GM19324 (cell line): Measurements from ENCODE around the gene KRT13.

Experiments used
- ATAC-seq: cut with Tn5 transposase; IDR thresholded peaks from one replicate; pipeline ENCODE4 v1.9.1; 2021; ENCODE audit warnings: mild to moderate bottlenecking, moderate library complexity; ENCODE audit not compliant: unreplicated experiment, low FRiP score

KRT13 gene

DNA sequence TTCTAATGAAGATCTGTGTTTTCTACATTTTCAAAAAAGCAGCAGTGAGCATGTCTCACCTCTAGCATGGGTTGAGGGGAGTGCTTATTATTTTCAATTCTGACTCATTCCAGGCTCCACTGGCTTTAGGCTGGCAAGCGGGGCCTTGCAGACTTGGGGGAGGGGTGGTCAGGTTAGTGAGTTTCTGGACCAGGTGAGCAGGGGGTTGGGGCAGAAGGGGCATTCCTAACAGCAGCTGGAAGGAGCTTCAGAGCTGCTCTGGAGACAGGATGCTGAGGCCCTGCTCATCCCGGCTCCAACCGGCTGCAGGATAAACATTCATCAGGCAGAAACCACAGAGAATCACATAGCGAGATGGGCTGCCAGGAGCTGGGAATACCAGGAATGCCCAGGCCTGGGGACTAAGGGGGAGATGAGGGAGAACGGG, 33.2 kb upstream of the KRT13 start:
- no peak for ATAC-seq

DNA sequence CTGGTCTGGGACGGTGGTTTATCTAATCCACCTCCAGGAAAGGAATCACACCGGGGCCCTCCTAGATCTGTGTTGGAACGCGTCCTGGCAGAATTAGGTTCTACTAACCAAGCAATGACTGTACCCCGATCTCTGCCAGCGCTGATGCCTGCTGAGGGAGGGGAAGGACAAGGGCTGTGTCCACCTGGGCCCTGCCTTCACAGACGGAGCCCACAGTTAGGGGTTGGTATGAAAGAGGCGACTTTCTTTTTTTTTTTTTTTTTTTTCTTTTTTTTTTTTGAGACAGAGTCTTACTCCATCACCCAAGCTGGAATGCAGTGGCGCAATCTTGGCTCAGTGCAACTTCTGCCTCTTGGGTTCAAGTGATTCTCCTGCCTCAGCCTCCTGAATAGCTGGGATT, 32.6 kb upstream of the KRT13 start:
- ATAC-seq = no peak

DNA sequence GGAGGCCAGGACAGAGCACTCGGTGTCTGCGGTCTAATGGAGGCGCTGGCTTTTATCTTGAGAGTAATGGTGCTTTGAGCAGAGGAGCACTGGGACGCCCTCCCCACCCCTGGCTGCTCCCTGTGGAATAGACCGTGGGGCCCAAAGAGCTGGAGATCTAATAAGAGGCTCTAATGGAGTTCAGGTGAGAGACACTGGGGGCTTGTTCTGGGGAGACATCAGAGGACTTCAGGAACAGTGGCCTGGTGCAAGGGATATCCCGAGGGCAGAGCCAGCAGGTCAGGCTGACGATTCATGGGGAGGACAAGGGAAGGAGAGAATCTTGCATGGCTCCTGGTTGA, 32.2 kb upstream of the KRT13 start:
- no peak for ATAC-seq

DNA sequence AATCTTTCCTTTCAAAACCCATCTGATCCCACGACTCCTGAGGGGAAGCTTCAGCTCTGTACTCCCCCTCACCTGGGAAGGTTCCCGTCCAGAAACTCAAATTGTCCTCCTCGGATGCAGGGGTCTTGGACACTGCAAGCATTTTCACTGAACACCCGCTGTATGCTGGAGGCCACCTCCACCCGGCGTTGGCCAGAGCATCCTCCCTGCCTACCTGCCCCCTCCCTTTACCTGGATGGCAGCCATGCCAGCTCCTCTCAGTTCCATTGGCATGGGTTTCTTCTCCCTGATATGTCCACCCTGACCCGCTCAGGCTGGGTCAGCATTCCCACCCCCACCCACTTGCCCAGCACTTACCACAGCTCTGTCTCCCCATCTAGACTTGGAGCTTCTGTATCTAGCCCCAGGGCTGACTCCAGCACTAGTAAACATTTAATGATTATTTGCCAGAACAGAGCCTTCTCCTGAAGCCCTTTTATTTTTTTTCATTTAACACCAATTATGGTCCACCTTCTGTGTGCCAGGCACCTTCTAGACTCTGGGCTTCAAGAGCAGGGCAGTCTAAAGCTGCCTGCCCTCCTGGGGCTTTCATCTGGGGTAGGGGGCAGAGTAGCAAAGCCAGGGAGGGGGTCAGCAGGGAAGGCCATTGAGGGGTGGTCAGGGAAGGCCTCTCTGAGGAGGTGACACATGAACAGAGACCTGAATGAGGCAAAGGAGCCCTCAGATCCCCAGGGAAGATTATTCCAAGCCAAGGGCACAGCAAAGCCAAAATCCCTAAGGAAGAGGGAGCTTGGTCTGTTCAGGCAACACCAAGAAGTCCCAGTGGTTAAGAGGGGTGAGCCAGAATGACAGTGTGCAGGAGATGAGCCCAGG, 31.6 kb upstream of the KRT13 start:
- ATAC-seq = no peak

DNA sequence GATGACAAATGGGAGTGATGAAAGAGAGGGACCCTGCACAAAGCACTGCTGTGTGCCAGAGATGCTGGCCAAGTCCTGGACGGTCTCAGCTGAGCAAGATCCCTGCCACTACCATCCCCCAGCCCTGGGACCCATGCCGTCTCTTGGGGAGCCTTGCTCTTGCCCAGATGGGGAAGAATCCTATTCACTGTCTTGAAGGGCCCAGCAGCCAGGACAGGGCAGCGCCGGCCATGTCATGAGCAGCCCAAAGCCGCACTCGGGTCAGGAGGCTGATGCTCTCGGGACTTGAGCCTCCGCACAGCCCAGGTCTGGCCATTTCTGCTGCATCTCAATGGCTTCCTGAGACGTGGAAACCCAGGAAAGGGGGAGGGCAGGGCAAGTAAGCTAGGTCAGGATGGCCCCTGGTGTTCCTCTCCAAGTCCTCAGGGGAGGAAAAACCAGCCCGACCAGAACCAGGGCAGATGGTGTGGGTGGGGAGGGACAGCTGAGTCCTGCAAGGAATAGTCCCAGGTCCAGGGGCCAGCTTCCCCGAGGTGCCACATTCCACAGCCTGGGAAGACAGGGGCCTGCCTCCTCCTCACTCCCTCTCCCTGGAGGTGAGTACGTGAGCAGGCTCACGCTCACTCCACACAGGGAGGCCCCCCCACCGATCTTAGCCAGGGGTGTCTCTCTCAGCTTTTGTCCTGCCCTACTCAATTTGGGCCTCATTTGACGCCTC, 30.5 kb upstream of the KRT13 start:
- ATAC-seq = no peak

DNA sequence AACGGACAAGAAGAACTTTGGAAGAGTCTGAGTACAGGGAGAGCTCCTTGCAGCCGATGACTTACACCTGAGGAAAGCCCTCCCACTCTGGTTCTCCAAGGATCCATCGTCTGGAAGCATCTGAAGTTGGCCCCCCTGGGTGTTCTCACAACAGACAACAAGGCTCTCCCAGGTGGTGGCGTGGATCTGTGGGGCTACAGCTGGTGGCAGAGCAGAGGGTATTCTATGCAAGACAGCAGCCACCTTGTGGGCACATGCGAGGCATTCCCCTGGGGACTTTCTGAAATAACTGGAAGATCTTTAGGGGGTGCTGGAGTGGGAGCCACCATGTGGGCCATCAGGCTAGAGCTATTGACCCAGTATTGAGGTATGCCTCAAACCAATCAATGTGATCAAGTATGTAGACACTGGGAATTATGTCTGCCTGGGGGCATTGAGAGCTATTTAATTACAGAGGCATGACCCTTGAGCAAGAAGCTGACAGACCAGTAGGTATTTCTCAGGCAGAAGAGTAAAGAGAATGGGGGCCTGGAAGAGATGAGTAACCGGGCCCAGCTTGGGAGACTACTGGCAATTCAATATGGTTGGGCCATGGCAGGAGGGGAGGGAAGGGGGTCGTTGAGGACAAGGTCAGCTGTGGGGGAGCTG, 29.6 kb upstream of the KRT13 start:
- no peak for ATAC-seq

DNA sequence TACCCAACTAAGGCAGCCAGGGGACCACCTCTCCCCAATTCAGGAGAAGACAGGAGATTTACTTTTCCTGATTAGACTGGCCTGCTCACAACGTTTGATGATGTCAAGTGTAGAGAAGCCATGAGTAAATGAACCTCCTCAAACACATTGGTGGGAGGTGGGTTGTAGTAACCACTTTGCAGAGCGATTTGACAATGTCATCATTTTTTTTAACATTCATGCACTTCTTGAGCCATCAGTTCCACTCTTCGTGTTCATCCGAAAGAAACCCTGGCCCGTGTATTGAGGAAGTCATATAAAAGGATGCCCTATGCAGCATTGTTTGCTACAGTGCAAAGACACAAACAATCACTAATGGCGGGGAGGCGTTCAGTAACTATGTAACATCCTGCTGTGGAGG, 28.2 kb upstream of the KRT13 start:
- no peak for ATAC-seq

DNA sequence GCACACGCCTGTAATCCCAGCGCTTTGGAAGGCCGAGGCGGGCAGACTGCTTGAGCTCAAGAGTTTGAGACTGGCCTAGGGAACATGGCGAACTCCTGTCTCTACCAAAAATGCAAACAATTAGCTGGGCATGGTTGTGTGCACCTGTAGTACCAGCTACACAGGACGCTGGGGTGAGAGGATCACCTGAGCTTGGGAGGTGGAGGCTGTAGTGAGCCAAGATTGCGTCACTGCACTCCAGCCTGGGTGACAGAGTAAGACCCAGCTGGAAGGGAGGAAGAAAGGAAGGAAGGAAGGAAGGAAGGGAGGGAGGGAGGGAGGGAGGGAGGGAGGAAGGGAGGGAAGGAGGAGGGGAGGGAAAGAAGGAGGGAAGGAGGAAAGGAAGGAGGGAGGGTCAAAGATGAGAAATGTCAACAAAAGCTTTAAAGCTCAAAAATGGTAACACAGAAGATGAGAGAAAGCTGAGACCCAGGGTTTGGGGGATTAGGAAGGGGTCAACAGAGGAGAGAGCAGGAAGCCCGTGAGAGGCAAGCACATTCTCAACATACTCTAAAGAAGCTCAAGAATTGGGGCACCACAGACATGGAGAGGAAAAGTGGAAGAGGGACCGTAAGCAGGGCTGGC, 27.6 kb upstream of the KRT13 start:
- no peak for ATAC-seq

DNA sequence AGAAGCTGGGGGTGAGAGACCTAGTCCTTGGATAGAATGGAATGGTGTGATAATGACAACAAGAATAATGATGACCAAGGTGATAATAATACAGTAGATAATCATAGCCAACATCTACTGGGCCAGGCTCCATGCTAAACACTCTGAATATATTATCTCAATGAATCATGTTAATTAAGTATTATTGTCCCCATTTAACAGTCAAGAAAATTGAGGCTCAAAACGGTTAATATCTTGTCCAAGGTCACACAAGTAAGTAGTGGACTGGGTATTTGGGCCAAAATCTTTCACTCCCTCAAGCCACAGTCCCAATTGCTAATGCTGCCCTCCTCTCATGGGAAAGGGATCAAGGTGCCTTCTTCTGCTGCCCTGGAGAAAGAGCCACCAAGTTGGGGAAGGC, 26.6 kb upstream of the KRT13 start:
- ATAC-seq = no peak

DNA sequence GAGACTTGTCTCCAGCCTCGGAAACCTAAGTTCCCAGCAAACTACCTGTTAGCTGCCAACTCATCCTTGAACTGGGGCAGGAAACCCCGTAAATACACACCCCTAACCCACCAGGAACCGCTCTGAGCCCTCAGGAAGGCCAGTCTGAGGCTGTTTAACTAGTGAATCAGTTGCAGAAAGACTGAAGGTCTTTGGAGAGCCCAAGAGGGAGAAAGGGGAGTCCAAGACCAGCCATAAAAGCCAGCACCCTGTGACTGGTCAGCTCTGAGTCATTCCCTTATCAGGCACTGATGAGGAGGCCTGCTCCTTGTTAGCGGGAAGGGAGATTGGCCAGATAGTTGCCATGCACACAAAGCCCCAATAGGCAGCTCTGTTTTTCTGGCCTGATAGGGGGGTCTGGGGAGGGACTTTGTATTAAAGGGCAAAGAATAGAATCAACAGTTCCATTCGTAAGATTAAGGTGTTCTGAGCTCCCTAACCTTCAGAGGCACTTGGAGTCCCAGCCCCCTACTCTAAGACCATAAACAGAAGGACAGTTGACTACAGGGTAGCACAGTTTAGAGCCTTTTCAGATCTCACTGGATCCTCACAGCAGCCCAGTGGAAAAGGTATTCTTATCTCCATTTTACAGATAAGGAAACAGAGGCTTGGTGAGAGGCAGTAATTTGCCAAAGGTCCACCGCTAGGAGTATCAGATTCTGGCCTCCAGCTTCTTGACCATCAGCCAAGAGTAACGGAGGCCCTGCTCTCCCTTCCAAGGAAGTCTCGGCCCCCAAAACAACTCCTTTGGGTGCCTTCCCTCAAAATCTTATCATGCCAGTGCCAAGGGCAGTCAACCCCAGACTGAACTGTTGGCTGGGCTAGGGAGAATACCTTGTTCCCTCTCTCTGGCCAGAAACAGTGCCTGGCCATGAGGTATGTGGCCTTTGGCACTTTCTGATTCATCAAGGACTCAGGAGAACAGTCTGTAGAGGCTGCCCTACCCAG, 24.9 kb upstream of the KRT13 start:
- ATAC-seq = no peak

DNA sequence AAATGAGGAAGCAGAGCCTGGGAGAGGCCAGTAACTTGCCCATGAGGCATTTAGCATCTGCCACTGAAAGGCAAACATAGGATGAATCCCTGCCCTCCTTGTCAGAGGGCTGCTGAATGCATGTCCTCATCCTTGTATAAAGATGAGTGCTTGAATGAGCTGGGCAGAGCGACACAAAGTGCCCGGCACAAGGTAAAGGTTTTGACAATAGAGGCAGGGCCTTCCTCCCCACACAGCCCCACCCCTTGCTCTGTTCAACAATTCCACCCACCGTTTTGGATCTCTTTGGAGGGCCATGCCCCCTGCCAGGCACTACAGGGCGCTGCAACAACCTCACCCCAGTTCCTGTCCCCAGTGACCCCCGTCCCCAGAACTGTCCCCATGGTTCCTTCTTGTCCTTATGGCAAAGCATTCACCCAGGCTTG, 24.1 kb upstream of the KRT13 start:
- ATAC-seq = no peak

DNA sequence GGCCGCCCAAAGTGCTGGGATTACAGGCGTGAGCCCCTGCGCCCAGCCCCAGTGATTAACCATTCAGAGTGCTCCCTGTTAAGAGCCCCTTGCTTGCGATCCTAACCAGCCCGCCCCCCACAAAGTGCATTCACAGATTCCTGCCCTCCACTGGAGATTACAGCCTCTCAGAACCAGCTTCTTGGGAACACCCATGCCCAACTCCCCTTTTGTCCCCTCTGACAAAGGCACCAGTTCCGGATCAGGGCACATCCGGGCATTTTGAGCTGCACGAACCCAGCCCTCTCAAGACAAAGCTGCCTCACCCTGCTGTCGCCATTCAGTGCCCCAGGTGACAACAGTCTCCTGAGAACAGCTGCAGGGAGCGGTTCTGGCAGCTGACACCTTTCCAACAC, 23.5 kb upstream of the KRT13 start:
- no peak for ATAC-seq

DNA sequence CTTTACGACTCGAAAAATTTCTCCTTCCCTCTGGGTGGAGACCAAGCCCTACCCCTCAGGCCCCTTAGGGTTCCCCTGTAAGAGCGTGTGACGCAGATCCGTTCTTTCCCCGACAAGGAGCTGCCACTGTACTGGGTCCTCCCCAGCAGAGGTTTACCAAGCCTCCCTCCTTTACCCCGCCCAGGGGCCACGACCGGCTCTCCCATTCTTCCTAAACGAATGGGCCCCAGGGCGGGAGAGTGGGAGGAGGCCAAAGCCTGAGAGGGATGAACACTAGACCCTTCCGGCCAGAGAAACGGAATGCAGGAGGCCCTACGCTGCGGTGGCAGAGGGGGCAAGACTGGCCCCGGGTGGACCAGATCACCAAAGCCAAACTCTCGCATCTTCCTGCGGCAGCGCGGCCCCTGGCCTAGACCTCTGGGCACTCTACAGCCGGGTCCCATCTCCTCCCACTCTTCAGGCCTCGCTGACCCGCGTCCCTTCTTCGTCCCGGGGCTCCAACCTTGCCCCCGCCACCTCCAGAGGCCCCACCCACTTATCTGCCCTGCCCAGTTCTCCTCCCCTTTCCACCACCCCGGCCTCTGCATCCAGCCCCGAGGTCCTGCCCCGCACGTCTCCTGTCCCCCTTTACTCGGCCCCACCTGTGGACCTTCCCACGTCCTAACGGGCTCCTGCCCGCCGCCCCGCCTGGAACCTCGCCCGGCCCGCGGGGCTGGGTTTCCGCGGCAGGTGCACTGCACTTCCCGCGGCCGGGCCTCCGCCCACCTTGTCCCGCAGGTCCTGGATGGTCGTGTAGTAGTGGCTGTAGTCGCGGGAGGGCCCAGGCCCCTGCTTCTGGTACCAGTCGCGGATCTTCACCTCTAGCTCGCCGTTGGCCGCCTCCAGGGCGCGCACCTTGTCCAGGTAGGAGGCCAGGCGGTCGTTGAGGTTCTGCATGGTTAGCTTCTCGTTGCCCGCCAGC, 21.9 kb upstream of the KRT13 start:
- no peak for ATAC-seq

DNA sequence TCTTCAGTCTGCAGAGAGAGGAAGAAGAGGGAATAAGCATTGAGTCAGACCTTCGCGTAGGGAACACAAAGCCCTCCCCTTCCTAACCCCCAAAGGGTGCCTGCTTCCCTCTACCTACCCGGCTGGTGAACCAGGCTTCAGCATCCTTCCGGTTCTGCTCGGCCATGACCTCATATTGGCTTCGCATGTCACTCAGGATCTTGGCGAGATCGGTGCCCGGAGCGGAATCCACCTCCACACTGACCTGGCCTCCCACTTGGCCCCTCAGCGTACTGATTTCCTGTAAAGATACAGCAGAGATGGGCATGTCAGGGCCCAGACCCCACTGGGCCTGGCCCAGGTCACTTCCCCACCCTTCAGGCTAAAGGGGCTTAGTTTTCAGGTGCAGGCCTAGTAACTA, 18.8 kb upstream of the KRT13 start:
- ATAC-seq = no peak

DNA sequence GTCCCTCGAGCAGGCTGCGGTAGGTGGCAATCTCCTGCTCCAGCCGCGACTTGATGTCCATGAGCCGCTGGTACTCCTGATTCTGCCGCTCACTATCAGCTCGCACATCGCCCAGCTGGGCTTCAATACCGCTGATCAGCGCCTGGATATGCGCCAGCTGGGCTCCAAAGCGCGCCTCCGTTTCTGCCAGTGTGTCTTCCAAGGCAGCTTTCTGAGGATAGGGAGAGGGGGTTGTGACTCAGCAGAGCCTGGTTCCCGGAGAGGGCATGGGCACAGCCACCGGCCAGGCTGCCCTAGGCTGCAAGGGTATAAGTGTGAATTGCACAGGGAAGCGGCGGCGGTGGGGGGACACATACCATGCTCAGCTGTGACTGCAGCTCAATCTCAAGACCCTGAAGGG, 18.4 kb upstream of the KRT13 start:
- ATAC-seq = no peak

DNA sequence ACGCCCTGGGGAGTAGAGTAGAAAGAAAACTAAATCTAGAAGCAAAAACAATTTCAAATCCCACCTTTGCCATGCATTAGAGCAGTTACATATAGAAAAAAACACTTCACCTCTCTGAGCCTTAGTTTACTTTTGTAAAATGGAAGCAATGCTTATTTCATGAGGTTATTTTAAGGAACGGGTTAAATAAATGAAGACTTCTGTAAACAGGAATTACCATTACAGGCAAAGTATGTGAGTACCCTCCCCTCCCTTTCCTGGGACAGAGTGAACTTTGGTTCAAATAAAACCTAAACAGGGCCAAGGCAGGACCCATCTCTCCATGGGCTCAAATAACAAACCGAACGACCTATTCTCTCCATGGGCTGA, 17.8 kb upstream of the KRT13 start:
- ATAC-seq = no peak

DNA sequence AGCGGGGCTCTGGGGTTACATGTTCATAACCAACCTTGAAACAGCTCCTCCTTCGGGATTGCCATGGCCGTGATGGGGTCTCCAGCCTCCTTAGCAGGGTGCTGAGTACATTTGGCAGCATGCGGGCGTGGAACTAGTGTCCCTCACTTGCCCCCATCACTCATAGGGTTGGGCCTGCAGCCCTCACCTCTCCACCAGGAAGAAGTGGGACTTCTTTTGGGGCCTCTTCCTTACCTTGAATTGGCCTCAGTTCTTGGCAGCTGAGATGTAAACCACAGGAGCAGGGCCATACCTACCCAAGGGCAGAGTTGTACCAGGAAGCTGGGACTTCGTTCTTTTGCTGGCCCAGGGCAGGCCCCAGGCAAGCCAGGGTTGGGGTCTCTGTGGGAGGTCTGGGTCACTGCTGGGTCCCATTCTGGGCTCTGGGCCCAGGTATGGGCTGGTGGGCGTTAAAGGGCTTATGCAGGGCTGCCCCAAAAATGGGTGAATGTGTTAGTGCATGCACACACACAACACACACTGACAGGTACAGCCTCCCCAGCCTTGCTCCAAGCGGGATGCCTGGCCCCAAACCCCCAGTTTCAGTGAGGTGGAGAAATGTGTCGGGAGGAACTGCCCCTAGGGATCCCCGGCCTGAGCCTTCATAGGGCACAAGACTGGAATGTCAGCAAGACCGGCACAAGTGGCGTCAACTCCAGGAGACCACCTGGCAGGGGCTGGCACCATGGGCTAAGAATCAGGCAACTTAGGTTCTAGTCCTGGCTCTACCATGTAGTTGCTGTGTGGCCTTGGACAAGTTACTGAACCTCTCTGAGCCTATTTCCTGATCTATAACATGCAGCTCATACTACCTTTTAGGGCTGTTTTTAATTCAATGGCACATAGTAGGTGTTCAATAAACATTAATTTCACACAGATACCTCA, 17.2 kb upstream of the KRT13 start:
- no peak for ATAC-seq
